Neural progenitor cell (in vitro differentiated cells): Measurements from ENCODE around the gene DAP. TPM values are rescaled to one million over a fixed set of nuclear protein-coding genes. Genes with fewer than 3 reads are reported as not detected.
A peak's percentile ranks its signal among the peaks of the same experiment; 100 is the strongest.

Experiments
- DNase-seq: peaks from one replicate; pipeline ENCODE4 v3.0.0-alpha.2; 2016; ENCODE audit warnings: low spot score
- H2AFZ ChIP-seq: fragments of 200-600 bp; sonication (generic); replicated peaks from 2 replicates; pipeline ENCODE4 v1.6.1; 2016; ENCODE audit warnings: antibody characterized with exemption
- H3F3A ChIP-seq: fragments of 200-600 bp; sonication (generic); 2 replicates; pipeline ENCODE4 v1.6.1; 2016; ENCODE audit warnings: antibody characterized with exemption, low read depth
- H3K27ac ChIP-seq: fragments of 200-600 bp; sonication (generic); 2 replicates; pipeline ENCODE4 v1.5.1; 2016; ENCODE audit warnings: mild to moderate bottlenecking
- H3K27me3 ChIP-seq: fragments of 200-600 bp; sonication (generic); 2 replicates; pipeline ENCODE4 v1.6.1; 2016; ENCODE audit warnings: mild to moderate bottlenecking, moderate library complexity
- H3K36me3 ChIP-seq: fragments of 200-600 bp; sonication (generic); 2 replicates; pipeline ENCODE4 v1.5.1; 2016
- H3K4me1 ChIP-seq: fragments of 200-600 bp; sonication (generic); 2 replicates; pipeline ENCODE4 v1.6.1; 2016; ENCODE audit warnings: mixed run types
- H3K4me2 ChIP-seq: fragments of 200-600 bp; sonication (generic); 2 replicates; pipeline ENCODE4 v1.6.1; 2016
- H3K4me3 ChIP-seq: fragments of 200-600 bp; sonication (generic); 2 replicates; pipeline ENCODE4 v1.5.1; 2016
- H3K79me2 ChIP-seq: fragments of 200-600 bp; sonication (generic); 2 replicates; pipeline ENCODE4 v1.6.1; 2016; ENCODE audit warnings: low read depth
- H3K9ac ChIP-seq: fragments of 200-600 bp; sonication (generic); 2 replicates; pipeline ENCODE4 v1.6.1; 2016
- H3K9me3 ChIP-seq: fragments of 200-600 bp; sonication (generic); 2 replicates; pipeline ENCODE4 v1.5.1; 2016; ENCODE audit warnings: low read depth
- H4K20me1 ChIP-seq: fragments of 200-600 bp; sonication (generic); 2 replicates; pipeline ENCODE4 v1.6.1; 2016; ENCODE audit warnings: low read depth
- H3K27ac Mint-ChIP-seq: 3 replicates; pipeline ENCODE4 v1.8.0; 2021; ENCODE audit warnings: mixed read lengths
- H3K27me3 Mint-ChIP-seq: 2 replicates; pipeline ENCODE4 v1.8.0; 2022; ENCODE audit warnings: low read depth, mild to moderate bottlenecking, inconsistent platforms, moderate library complexity, mixed read lengths; ENCODE audit not compliant: insufficient read depth
- H3K36me3 Mint-ChIP-seq: 3 replicates; pipeline ENCODE4 v1.8.0; 2021; ENCODE audit warnings: mixed read lengths
- H3K4me1 Mint-ChIP-seq: 3 replicates; pipeline ENCODE4 v1.8.0; 2021; ENCODE audit warnings: mixed read lengths
- H3K4me3 Mint-ChIP-seq: 3 replicates; pipeline ENCODE4 v1.8.0; 2021; ENCODE audit warnings: mild to moderate bottlenecking, moderate library complexity, mixed read lengths
- H3K9me3 Mint-ChIP-seq: 3 replicates; pipeline ENCODE4 v1.8.0; 2020; ENCODE audit warnings: mixed read lengths
- EZH2 ChIP-seq: fragments of 200-600 bp; sonication (generic); IDR thresholded peaks from 2 replicates; pipeline ENCODE4 v1.6.1; 2017; ENCODE audit warnings: antibody characterized with exemption, mild to moderate bottlenecking, moderate library complexity
- EZH2phosphoT487 ChIP-seq: fragments of 200-600 bp; sonication (generic); IDR thresholded peaks from 2 replicates; pipeline ENCODE4 v1.6.1; 2017; ENCODE audit warnings: antibody characterized with exemption
- total RNA-seq: library from RNA; depleted of rRNA; stranded (reverse); fragments of >200 nt; gene quantifications from 2 replicates; pipeline ENCODE4 v1.2.3, GENCODE V29; 2015; ENCODE audit warnings: low replicate concordance
- TF ChIP-seq, protein P1 (sequence below): fragments of 200-600 bp; sonication (generic); IDR thresholded peaks from 2 replicates; pipeline ENCODE4 v1.5.1; 2017; ENCODE audit warnings: antibody characterized with exemption, mild to moderate bottlenecking

Gene DAP
- total RNA-seq, 1 donor from 2014 or later = 12.2 TPM

DNA sequence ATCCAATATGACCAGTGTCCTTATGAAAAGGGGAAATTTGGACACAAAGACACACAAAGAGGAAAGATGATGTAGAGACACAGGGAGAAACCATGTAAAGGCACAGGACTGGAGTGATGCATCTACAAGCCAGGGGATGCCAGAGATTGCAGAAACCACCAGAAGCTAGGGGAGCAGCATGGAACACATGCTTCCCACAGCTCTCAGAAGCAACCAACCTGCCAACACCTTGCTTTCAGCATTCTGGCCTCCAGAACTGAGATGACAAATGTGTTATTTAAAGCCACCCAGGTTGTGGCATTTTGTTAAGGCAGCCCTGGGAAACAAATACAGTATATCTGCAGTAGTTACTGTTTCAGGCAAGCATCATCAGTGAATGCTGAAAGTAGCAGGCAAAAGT is 23.2 kb downstream of the DAP start:
- Histone ChIP-seq H2AFZ (no peak overlapping the region), H3K9me3 (no peaks in the 10 kb centered on the region), H3K36me3 (peaks cover 14% of the 10 kb centered on the region), H3K9ac (no peak overlapping the region), H3K79me2 (no peaks in the 10 kb centered on the region), H3K4me1 (no peaks in the 10 kb centered on the region), H3K27me3 (no peaks in the 10 kb centered on the region), H4K20me1 (no peaks in the 10 kb centered on the region), H3K4me3 (no peak overlapping the region), H3F3A (no peaks in the 10 kb centered on the region), H3K27ac (no peak overlapping the region), H3K4me2 (no peak overlapping the region)
- no peak for DNase-seq
- peaks cover 32% of the 10 kb centered on the region for H3K9me3 Mint-ChIP-seq
- no peak overlapping the region for H3K4me3 Mint-ChIP-seq
- no peak for TF ChIP-seq EZH2
- no peak for TF ChIP-seq EZH2phosphoT487
- TF ChIP-seq, protein P1, sequence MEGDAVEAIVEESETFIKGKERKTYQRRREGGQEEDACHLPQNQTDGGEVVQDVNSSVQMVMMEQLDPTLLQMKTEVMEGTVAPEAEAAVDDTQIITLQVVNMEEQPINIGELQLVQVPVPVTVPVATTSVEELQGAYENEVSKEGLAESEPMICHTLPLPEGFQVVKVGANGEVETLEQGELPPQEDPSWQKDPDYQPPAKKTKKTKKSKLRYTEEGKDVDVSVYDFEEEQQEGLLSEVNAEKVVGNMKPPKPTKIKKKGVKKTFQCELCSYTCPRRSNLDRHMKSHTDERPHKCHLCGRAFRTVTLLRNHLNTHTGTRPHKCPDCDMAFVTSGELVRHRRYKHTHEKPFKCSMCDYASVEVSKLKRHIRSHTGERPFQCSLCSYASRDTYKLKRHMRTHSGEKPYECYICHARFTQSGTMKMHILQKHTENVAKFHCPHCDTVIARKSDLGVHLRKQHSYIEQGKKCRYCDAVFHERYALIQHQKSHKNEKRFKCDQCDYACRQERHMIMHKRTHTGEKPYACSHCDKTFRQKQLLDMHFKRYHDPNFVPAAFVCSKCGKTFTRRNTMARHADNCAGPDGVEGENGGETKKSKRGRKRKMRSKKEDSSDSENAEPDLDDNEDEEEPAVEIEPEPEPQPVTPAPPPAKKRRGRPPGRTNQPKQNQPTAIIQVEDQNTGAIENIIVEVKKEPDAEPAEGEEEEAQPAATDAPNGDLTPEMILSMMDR = no peak
- no peak overlapping the region for H3K27ac Mint-ChIP-seq
- no peaks in the 10 kb centered on the region for H3K4me1 Mint-ChIP-seq
- H3K36me3 Mint-ChIP-seq = peaks cover 62% of the 10 kb centered on the region
- H3K27me3 Mint-ChIP-seq = no peaks in the 10 kb centered on the region

DNA sequence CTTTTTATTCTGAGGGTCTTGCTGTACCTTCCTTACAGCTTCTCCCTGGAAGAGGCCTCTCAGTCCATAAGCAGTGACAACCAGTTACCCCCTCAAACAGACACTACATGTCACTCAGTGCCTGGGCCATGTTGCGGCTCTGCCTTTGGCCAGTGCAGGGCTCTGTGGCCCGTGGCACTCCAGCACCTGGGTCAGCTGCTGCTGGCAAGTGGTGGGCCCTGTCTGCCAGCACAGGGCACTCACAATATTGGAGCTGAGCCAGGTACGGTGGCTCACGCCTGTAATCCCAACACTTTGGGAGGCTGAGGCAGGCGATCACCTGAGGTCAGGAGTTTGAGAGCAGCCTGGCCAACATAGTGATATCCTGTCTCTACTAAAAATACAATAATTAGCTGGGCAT is 24.2 kb downstream of the DAP start:
- no peak for DNase-seq
- no peak overlapping the region for H3K27ac ChIP-seq
- no peak overlapping the region for H3K9ac ChIP-seq
- Mint-ChIP-seq H3K36me3 (peaks cover 61% of the 10 kb centered on the region), H3K27ac (no peak overlapping the region), H3K9me3 (peaks cover 24% of the 10 kb centered on the region), H3K4me1 (no peaks in the 10 kb centered on the region), H3K27me3 (no peaks in the 10 kb centered on the region), H3K4me3 (no peak overlapping the region)
- H3K9me3 ChIP-seq = no peaks in the 10 kb centered on the region
- no peaks in the 10 kb centered on the region for H3K27me3 ChIP-seq
- no peak overlapping the region for H2AFZ ChIP-seq
- H3K36me3 ChIP-seq = peaks cover 14% of the 10 kb centered on the region
- no peaks in the 10 kb centered on the region for H3K79me2 ChIP-seq
- H3K4me1 ChIP-seq = no peaks in the 10 kb centered on the region
- H3K4me3 ChIP-seq = no peak overlapping the region
- H3K4me2 ChIP-seq = no peak overlapping the region
- TF ChIP-seq, protein P1 = no peak
- TF ChIP-seq EZH2 (no peak), EZH2phosphoT487 (no peak)
- no peaks in the 10 kb centered on the region for H4K20me1 ChIP-seq
- H3F3A ChIP-seq = peaks cover 6% of the 10 kb centered on the region

DNA sequence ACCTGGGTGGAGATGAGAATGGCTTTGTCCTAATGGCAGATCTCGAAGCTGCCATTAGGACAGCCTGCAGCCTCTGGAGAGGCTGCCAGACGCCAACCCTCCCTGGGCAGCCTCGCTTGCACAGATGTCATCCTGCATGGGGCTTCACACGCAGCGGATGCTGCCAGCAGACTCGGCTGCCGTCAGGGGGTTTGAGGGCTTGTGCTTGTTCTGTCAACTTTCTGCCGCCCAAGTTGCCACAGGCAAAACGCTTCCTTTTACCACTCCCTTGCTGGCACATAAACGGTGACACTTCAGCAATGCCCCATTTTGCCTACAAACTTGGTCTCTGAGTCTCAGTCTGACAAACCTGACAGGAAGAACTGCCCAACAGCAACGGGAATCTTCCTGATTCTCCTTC is 24.7 kb downstream of the DAP start:
- no peak overlapping the region for H3K4me3 ChIP-seq
- peaks cover 21% of the 10 kb centered on the region for H3K9me3 Mint-ChIP-seq
- no peak overlapping the region for H3K4me3 Mint-ChIP-seq
- no peaks in the 10 kb centered on the region for H3K9me3 ChIP-seq
- no peaks in the 10 kb centered on the region for H3K4me1 ChIP-seq
- peaks cover 56% of the 10 kb centered on the region for H3K36me3 Mint-ChIP-seq
- no peaks in the 10 kb centered on the region for H3K27me3 ChIP-seq
- no peak overlapping the region for H3K9ac ChIP-seq
- H3K27ac Mint-ChIP-seq = peak overlapping the region; percentile 47
- H3F3A ChIP-seq = peaks cover 8% of the 10 kb centered on the region
- no peaks in the 10 kb centered on the region for H3K79me2 ChIP-seq
- no peak for DNase-seq
- peaks cover 1% of the 10 kb centered on the region for H3K27me3 Mint-ChIP-seq
- H2AFZ ChIP-seq = no peak overlapping the region
- H3K4me1 Mint-ChIP-seq = no peaks in the 10 kb centered on the region
- no peaks in the 10 kb centered on the region for H4K20me1 ChIP-seq
- peaks cover 14% of the 10 kb centered on the region for H3K36me3 ChIP-seq
- H3K4me2 ChIP-seq = no peak overlapping the region
- TF ChIP-seq, protein P1 = no peak
- TF ChIP-seq EZH2phosphoT487 (no peak), EZH2 (no peak)
- no peak overlapping the region for H3K27ac ChIP-seq
